A673 (cell line): Measurements from ENCODE around the gene PYROXD2. TPM values are rescaled to one million over a fixed set of nuclear protein-coding genes. Genes with fewer than 3 reads are reported as not detected.

Source experiments
- BruUV-seq: library from RNA; stranded (reverse); fragments of 400-500 nt; replicated peaks from 2 replicates; lab custom pipeline; 2021; lab: Mats Ljungman, UMichigan
- CTCF ChIA-PET: fragments of 300-600 bp; sonication (Branson Sonifier 250); formaldehyde crosslinking; loops from one replicate; lab custom pipeline; 2022; ENCODE audit warnings: antibody characterized with exemption; lab: Charles Lee
- POLR2A ChIA-PET: fragments of 300-600 bp; sonication (Branson Sonifier 250); formaldehyde crosslinking; loops from one replicate; lab custom pipeline; 2022; ENCODE audit warnings: antibody characterized with exemption; ENCODE audit not compliant: low non-redundant PET; lab: Charles Lee
- DNase-seq: peaks from one replicate; pipeline ENCODE4 v3.0.0-alpha.2; 2015; ENCODE audit warnings: low spot score
- H3K27ac ChIP-seq: fragments of 200-600 bp; sonication (generic); 2 replicates; pipeline ENCODE4 v1.5.1; 2016; ENCODE audit warnings: mixed run types, low read depth, mild to moderate bottlenecking, mixed read lengths, antibody characterized with exemption, low read length; ENCODE audit not compliant: poor library complexity, severe bottlenecking
- H3K27me3 ChIP-seq: fragments of 200-600 bp; sonication (generic); replicated peaks from 2 replicates; pipeline ENCODE4 v1.6.1; 2017; ENCODE audit warnings: mixed run types, low read depth, mild to moderate bottlenecking, mixed read lengths, antibody characterized with exemption, low read length; ENCODE audit not compliant: insufficient read depth, poor library complexity
- H3K36me3 ChIP-seq: fragments of 200-600 bp; sonication (generic); 2 replicates; pipeline ENCODE4 v1.6.1; 2016; ENCODE audit warnings: mixed run types, mild to moderate bottlenecking, mixed read lengths, antibody characterized with exemption, low read length; ENCODE audit not compliant: insufficient read depth, poor library complexity, severe bottlenecking
- H3K4me1 ChIP-seq: fragments of 200-600 bp; sonication (generic); 2 replicates; pipeline ENCODE4 v1.6.1; 2017; ENCODE audit warnings: mixed run types, mild to moderate bottlenecking, mixed read lengths, antibody characterized with exemption, low read length; ENCODE audit not compliant: insufficient read depth, poor library complexity, severe bottlenecking
- H3K4me3 ChIP-seq: fragments of 200-600 bp; sonication (generic); 2 replicates; pipeline ENCODE4 v1.5.1; 2016; ENCODE audit warnings: low read depth, mixed run types, mild to moderate bottlenecking, mixed read lengths, low read length; ENCODE audit not compliant: poor library complexity, severe bottlenecking
- H3K9me3 ChIP-seq: fragments of 200-600 bp; sonication (generic); 2 replicates; pipeline ENCODE4 v1.6.1; 2016; ENCODE audit warnings: mixed run types, low read depth, mild to moderate bottlenecking, mixed read lengths, antibody characterized with exemption, low read length; ENCODE audit not compliant: poor library complexity, severe bottlenecking
- EZH2 ChIP-seq: fragments of 200-600 bp; sonication (generic); IDR thresholded peaks from 2 replicates; pipeline ENCODE4 v1.6.1; 2017; ENCODE audit warnings: borderline replicate concordance, low read depth, mild to moderate bottlenecking, mixed read lengths, antibody characterized with exemption, low read length; ENCODE audit not compliant: poor library complexity, severe bottlenecking
- intact Hi-C: fragments of 100-400 bp; cut with micrococcal nuclease; formaldehyde crosslinking; loops from one replicate; pipeline ENCODE4 v1.10.0; 2022; ENCODE audit not compliant: unreplicated experiment
- total RNA-seq: library from RNA; stranded (reverse); gene quantifications from 2 replicates; pipeline ENCODE4 v1.2.3, GENCODE V29; 2021
- TF ChIP-seq, protein P1 (sequence below): fragments of 300-800, 200-600 bp; sonication (generic); conservative IDR thresholded peaks from 2 replicates; pipeline ENCODE4 v1.5.1; 2017; ENCODE audit warnings: low read depth, mild to moderate bottlenecking, antibody characterized with exemption, low read length, moderate library complexity, mixed read lengths

Gene PYROXD2
- total RNA-seq, 1 experiment from 2014 or later, result 4.0 TPM

DNA sequence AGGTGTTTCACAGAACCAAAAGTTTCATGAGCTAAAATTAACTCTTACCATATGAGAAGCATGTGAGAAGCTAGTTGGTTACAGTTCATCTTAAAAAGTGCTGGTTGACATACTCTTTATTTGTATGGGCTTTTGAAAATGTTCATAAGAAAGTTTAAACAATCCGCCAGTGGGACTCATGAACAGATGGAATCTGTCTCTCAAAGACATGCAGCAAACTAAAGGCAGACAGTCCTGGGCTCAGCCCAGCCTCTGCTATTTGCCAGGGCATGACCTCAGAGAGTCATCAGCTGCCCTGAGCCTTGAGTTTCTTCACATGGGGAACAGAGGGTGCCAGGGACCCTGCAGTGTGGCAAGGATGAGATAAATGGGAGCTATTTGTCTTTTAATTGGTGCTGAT, 3.2 kb downstream of the PYROXD2 start:
- intact Hi-C loops, result no loop called here
- ChIA-PET CTCF (no interaction called here), POLR2A (no interaction called here)
- no peak for DNase-seq
- Histone ChIP-seq H3K36me3 (no peaks in the 10 kb centered on the region), H3K27ac (no peak overlapping the region), H3K4me3 (no peak overlapping the region), H3K9me3 (no peaks in the 10 kb centered on the region), H3K27me3 (no peaks in the 10 kb centered on the region), H3K4me1 (peaks cover 5% of the 10 kb centered on the region)
- BruUV-seq, result no TSS peak
- TF ChIP-seq, protein P1, sequence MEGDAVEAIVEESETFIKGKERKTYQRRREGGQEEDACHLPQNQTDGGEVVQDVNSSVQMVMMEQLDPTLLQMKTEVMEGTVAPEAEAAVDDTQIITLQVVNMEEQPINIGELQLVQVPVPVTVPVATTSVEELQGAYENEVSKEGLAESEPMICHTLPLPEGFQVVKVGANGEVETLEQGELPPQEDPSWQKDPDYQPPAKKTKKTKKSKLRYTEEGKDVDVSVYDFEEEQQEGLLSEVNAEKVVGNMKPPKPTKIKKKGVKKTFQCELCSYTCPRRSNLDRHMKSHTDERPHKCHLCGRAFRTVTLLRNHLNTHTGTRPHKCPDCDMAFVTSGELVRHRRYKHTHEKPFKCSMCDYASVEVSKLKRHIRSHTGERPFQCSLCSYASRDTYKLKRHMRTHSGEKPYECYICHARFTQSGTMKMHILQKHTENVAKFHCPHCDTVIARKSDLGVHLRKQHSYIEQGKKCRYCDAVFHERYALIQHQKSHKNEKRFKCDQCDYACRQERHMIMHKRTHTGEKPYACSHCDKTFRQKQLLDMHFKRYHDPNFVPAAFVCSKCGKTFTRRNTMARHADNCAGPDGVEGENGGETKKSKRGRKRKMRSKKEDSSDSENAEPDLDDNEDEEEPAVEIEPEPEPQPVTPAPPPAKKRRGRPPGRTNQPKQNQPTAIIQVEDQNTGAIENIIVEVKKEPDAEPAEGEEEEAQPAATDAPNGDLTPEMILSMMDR, result no peak
- TF ChIP-seq EZH2, result no peak

DNA sequence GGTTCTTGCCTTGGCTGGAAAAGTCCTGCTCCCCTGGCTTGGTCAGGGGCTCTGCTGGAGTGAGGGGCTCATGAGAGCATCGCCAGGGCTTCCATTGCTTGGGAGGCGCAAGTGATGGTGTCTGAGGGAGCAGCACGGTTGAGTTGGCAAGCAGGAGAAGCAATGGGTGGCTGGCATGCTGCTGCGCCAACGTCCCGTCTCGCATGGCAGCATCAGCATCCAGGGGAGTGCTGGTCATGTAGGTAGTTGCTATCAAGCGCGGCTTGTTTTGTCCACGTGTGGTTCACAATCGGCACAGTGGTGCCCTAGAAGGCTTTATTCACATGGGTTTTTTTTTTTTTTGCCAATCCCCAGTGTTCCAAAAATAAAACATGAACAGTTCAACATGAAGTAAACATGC, 3.8 kb downstream of the PYROXD2 start:
- no peaks in the 10 kb centered on the region for H3K9me3 ChIP-seq
- H3K4me3 ChIP-seq, result no peak overlapping the region
- ChIA-PET CTCF (no interaction called here), POLR2A (interaction anchor here (0.7 kb wide), 1 partner anchor 336 kb away, joined by 7 read pairs; no protein-coding TSS in a partner anchor)
- BruUV-seq, result no TSS peak
- H3K4me1 ChIP-seq, result peaks cover 5% of the 10 kb centered on the region
- no peaks in the 10 kb centered on the region for H3K27me3 ChIP-seq
- H3K27ac ChIP-seq, result no peak overlapping the region
- intact Hi-C loops, result no loop called here
- H3K36me3 ChIP-seq, result no peaks in the 10 kb centered on the region
- DNase-seq, result no peak
- TF ChIP-seq, protein P1, result no peak
- TF ChIP-seq EZH2, result no peak

DNA sequence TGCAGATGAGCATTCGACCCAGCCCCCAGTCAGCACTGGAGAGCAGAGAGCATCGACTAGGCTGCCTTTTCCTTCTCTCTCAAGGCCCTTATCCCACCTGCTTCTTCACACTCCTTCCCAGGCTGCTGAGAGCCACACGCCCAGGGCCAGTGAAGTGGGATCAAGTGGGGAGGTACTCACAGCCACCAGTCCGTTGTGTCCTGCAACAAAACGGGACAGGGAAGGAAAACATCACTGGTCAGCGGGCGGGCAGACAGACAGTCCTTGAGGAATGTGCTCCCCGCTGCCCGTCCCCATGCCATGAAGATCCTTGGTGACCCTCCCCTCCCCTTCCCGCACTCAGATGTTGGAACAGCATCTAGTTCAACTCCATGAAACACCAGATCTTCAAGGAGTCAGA, 4.2 kb downstream of the PYROXD2 start:
- H3K27ac ChIP-seq, result no peak overlapping the region
- no peaks in the 10 kb centered on the region for H3K9me3 ChIP-seq
- intact Hi-C loops, result no loop called here
- BruUV-seq, result no TSS peak
- TF ChIP-seq, protein P1, result no peak
- no peak for TF ChIP-seq EZH2
- no peaks in the 10 kb centered on the region for H3K27me3 ChIP-seq
- CTCF ChIA-PET, result no interaction called here
- H3K4me3 ChIP-seq, result no peak overlapping the region
- H3K36me3 ChIP-seq, result no peaks in the 10 kb centered on the region
- DNase-seq, result no peak
- POLR2A ChIA-PET, result interaction anchor here (0.7 kb wide), 1 partner anchor 336 kb away, joined by 7 read pairs; no protein-coding TSS in a partner anchor
- peaks cover 5% of the 10 kb centered on the region for H3K4me1 ChIP-seq
